Cardiac septum (tissue), 1 donor: ENCODE measurements around the gene RAC3. TPM values are rescaled to one million over a fixed set of nuclear protein-coding genes. Genes with fewer than 3 reads are reported as not detected.
A peak's percentile ranks its signal among the peaks of the same experiment; 100 is the strongest.

Experiments
- DNase-seq: peaks from one replicate; pipeline ENCODE4 v3.0.0-alpha.2; 2020; ENCODE audit warnings: low spot score
- intact Hi-C: fragments of 100-400 bp; cut with DNase I; formaldehyde crosslinking; loops from one replicate; pipeline ENCODE4 v1.14.0; 2022
- long read RNA-seq: library from polyadenylated mRNA; unstranded; transcript quantifications from one replicate; pipeline ENCODE4 v2.0.0, GENCODE V29; 2021
- total RNA-seq: library from RNA; stranded (reverse); fragmentation: NEBNext Ultra II Directional; extraction: Animal tissue kit (Norgen Biotek cat#: 25700); gene quantifications from one replicate; pipeline ENCODE4 v1.2.1, GENCODE V29; 2021
- donor health status: DM: no; HTN: no; CAD: no.

The RAC3 gene
- 0.65 TPM for total RNA-seq
- long read RNA-seq = 0 reads

DNA sequence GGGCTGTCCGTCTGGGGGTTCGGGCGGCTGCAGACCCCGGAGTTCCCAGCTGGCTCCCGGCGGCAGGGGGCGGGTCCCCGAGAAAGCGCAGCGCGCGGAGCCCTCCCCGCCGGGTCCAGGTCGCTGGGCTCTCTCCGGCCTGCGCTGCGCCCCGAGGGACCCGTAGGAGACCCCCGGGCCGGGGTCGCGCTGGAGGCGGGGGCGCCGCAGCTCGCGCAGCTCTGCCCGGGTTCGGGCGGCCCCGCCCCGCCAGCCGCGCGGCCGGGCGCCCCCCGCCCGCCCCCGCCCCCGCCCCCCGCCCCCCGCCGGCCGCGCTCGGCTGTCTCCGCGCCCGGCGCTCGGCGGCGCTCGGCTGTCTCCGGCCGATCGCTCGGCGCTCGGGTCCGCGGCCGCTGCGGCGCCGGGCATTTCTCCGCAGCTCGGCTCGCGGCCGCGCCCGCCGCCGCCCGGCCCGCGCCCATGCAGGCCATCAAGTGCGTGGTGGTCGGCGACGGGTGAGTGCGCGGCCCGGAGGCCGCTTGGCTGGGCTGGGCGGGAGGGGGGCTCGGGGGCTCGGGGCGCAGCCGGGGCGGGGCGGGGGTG lies at the start of gene RAC3:
Gene RAC3, plus strand, starts transcription at position 376 of the 582 bp plus-strand sequence. Its CDS starts 84 bp downstream, at position 460.
- no peak for DNase-seq
- intact Hi-C loops = no loop called here

DNA sequence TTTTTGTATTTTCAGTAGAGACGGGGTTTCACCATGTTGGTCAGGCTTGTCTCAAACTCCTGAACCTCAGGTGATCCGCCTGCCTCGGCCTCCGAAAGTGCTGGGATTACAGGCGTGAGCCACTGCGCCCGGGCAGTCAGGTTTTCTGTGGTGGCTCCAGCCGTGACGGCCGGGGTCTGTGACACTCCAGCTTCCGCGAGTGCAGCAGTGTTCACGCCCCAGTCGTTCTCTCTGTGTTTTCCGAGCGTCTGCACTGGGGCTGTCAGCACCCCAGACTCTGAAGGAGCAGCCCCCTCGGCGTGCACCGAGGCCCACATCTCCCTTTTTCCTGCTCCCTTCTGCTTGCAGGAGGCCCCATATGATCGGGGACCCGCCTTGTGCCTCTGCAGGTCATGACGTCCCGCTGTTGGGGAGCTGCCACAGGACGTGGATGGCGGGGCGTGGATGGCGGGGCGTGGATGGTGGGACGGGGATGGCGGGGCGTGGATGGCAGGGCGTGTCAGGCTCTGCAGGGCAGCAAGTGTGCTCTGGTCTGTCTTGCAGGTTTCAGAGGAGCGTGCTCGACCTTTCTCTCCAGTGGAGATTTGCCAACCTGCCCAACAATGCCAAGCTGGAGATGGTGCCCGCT lies 48.4 kb upstream of the RAC3 start:
- intact Hi-C loops = no loop called here
- no peak for DNase-seq

DNA sequence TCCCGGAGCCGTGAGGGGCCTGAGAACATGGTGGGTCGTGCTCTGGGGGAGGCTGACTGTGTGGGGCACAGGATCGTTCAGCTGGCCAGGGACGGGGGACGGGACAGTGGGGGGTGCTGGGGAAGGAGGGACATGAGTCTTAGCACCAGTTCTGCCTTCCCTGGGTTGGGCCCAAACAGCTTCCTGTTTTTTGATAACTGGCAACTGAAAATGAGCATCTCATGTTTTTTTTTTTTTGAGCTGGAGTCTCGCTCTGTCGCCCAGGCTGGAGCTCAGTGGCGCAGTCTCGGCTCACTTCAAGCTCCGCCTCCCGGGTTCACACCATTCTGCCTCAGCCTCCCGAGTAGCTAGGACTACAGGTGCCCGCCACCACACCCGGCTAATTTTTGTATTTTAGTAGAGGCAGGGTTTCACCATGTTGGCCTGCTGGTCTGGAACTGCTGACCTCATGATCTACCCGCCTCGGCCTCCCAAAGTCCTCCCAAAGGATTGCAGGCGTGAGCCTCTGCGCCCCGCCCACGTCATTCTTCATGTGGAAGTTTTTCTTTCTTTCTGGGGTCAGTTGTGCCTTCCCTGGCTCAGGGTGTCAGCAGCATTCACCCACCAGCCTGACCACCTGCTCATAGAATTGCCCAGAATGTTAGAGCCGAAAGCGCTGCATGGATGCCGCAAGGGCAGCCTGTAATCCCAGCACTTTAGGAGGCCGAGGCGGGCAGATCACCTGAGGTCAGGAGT lies 47.7 kb upstream of the RAC3 start:
- DNase-seq = no peak
- intact Hi-C loops = no loop called here

DNA sequence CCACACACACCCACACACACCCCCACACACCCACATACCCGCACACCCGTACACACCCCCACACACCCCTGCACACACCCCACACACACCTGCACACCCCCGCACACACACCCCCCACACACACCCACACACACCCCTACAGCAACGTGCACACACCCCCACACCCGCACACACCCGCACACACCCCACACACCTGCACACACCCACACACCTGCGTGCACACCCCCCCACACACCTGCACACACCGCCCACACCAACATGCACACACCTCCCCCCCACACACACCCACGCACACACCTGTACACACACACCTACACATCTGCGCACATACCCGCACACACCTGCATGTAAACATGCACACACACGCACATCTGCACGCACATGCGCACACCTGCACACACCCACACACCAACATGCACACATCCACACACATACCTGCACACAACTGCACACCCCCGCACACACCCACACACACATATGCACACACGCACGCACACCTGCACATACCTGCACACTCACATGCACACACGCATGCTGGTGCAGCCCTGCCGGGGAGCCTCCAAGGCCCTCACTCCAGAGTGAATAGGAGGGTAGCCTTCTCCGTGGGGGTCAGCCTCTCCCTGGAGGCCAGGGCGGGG lies 46.6 kb upstream of the RAC3 start:
- no peak for DNase-seq
- intact Hi-C loops = no loop called here

DNA sequence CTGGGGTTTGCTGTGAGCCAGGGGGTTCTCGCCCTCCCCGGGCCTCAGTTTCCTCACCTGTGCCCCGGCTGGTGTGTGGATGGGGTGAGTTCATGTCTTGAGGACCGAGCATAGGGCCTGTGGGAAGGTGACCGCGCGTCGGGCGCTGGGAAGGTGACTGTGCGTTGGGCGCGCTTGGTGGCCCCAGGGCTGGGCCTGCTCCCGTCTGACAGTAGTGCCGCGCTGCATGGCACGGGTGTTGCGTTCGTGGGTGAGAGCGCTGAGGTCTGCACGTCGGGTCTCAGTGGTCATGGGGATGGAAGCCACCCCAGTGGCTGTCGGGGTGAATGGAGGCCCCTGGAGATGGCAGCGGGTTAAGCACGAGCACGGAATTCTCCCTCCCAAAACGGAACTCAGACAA lies 44.9 kb upstream of the RAC3 start:
- DNase-seq = no peak
- intact Hi-C loops = no loop called here

DNA sequence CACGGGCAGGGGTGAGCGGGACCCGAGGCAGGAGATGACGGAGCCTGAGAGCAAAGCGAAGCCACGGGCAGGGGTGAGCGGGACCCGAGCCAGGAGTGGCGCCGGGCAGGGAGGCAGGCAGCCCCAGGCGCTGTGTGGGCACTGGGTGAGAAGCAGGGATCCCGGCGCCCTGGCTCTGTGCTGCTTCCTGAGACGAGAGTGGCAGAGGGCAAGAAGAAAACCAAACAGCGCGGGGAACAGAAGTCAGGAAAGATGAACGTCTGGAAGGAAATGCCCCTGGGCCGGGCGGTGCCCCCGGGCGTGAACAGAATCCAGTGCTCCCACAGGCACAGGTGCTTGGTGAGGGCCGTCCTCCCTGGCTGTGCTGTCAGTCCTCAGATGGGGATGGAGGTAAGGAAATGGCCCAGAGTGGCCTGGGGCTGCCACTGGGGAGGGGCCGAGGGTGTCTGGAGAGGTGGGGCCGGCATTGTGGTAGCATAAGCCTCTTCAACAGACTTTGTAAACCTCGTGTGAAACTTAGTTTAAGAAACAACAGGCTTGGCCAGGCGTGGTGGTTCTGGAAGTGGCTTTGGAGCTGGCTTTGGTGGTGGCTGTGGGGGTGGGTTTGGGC lies 44.2 kb upstream of the RAC3 start:
- no peak for DNase-seq
- intact Hi-C loops = no loop called here

DNA sequence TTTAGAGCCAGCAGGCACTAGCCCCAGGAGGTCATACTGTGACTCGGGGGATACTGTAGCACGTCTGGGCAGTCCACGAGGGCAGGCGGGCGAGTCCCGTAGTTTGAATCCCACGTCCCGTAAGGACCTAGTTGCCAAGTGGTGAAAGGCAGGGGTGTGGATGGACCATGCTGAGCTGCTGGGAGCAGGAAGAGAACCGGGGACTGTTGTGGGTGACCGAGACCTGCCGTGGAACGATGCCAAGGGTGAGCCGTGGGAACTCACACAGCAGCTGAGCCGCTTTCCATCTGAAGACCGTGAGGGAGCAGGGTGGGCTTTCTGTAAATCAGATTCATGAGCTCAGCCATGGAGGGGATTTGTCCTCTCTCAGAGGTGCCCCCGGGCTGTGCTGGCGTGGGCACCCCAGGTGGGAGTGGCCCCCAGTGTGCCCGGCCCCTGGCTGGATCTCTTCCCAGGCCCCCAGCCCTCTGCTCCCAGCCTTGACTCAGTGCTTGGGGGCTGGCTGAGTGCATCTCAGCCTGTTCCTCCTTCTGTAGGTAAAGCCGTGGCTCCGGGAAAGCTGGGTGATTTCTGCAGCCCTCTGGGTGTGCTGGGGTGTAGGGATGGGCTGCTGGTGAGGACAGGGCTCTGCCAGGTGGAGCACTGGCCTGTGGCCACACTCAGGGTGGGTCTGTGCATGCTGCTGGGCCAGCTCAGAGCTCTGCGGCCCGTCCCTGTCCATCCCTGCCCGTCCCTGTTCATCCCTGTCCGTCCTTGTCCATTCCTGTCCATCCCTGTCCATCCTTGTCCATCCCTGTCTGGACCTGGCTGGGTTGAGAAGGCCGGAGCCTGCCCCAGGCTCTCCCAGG lies 40.4 kb upstream of the RAC3 start:
- intact Hi-C loops = no loop called here
- no peak for DNase-seq

DNA sequence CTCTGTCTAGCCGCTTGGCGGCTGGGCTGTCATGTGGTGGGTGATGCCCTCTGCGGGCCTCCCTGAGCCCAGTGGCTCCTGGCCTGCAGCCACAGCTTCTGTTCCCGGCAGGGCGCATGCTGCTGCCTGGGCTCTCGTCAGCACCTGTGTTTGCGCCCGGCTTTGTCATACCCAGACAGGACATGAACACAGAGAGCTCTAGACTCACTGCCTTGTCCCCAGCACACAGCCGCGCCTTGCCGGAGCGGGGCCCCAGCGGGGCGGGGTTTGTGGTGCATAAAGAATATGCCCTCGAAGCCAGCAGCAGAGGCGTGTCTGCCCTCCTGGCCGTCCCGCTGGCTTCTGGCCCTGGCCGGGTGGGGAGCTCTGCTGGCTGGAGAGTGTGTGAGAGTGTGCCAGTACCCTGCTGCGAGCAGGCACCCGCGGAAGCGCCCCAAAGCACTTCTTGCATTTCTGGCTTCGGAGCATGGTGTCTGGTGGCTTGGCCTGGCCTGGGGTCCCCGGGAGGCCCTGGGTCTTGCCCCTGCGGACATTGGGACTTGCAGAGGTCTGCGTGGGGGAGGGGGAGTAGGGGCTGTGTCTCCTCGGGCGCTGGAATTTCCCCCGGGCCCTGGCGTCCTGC lies 39.7 kb upstream of the RAC3 start:
- peak; percentile 85 for DNase-seq
- intact Hi-C loops = no loop called here

DNA sequence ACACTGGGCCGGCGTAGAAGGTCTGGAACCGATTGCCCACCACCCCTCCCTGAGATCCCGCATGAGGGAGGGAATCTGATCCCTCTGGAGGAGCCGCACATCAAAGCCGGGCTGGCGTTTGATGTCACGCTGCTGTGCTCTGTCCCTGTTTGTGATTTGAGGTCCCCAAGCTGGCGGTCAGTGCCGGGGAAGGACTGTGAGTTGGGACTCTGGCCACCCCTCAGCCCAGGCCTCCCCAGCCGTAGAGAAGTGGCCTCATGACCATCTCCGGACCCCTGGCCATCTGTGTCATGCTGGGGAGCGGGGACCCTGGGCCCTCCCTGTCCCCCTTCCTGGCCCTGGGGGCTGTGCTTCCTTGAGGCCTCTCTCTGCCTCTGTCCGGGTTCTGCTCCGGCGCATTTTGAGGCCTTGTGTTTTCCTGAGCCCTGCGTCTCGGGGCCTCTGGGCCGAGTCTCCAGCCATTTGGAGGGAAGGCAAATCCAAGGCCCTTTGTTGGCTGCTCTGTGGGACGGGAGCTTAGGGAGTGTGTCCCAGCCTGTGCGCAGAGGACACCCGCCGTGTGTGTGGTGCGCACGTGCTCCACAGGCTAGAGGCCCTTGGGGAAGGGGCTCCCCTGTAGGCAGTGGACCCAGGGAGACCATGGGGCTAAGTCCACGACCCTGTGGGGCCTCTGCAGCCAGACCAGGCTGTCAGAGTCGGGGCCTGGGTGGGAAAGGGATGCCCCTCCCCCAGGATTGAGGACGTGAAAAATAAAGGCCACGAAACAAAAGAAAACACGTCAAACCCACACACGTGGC lies 39.0 kb upstream of the RAC3 start:
- DNase-seq = no peak
- intact Hi-C loops = no loop called here

DNA sequence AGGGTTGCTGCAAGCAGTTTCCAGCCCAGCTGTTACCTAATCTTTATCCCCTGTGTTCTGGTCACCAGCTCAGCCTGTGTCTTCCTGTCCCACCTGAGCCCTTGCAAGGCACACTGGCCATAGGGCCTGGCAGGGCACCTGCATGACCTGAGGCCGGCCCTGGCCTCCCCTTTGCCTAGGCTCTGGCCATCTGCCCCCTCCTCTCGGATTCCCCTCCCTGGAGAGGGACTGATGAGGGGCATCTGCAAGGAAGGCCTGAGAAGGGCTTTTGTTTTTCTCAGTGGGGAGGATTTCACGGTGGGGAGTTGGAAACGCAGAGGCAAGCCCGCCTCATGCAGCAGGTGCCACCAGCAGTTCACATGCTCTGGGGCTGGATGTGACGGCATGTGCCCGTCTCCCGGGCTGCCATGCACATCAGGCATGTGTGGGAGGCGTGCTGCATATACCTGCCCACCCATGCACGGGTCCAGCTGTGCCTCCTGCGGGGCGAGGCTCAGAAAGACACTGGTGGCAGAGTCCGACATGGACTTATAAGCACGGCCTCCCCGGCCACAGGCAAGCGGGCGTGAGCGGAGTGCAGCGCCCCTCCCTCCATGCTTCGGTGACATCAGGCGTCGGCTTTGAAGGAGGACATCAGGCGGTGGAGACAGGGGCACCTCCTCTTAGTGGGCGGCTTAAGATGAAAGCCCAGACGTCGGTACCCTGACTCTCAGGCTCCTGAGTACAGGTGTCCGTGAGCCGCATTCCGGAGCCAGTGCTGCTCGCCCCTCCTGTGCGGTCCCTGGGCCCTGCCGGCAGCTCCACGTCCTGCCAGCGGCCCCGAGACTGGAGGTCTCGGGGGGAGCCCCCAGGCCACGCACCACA lies 37.5 kb upstream of the RAC3 start:
- no peak for DNase-seq
- intact Hi-C loops = no loop called here

DNA sequence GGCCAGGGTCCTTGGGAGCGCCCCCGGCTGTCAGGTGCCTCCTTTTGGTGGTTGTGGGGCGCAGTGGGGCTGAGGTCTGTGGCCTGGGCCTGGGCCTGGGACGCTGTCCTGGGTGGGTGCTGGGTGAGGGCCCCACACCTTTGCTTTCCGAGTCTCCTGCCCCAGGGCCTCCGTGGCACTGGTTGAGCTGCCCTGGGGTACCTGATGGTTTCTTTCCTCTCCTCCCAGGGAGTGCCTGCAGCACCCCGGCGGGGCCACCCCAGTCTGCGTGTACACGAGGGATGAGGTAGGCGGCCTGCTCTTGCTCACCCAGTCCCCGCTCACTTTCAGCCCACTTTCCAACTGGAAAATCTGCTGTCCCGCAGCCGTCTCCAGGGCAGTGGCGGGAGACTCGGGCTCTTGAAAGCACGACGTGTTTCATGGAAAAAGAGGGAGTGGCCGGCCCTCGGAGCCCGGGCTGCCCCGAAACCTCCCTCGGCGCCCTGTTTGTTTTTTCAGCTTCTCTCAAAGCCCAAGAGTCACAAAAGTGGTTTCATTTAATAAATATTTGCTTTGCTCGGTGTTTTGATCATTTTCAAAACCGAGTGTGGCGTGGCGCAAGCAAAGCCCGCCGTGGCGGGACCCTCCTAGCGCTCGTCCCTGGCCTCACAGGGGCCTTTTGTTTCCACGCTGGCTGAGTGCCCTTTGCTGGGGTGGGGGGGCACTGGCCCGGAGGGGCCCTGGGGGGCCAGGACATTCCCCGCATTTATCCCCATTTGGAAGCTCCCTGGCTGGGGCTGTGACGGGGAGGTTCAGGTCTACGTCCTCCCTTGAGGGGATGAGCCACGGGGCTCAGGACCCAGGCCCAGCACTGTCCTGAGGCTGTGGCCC lies 36.6 kb upstream of the RAC3 start:
- no peak for DNase-seq
- intact Hi-C loops = no loop called here

DNA sequence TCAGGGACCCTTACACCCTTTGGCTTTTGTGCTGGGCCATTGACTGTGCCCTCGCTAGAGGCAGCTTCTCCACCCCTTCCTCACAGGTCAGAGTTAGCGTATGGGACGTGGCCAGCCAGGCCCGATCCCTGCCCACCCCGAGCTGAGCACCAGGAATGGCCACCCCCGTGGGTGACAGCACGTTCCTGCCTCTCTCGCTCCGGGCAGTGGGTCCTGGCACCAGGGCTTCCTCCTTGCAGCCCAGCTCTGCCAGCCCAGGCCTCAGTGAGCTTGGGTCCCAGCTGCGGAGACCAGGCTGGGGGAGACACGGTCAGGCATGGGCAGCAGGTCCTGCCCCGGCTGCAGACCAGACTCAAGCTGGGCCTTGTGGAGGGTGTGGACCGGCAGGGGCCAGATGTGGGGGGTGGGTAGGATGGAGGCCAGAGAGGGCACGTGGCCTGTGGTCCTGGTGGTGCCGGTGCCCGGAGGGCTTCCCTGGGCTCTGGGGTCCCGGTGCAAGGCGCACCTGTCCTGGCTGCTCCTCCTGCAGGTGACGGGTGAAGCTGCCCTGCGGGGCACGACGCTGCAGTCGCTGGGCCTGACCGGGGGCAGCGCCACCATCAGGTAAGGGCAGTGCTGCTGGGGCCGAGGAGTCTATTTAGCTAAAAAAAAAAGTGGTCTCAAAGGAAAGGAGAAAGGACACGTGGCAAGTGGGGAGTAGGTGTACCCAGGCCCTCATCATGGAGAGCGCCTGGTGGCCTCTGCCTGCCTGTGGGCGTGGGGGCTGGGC lies 35.8 kb upstream of the RAC3 start:
- intact Hi-C loops = no loop called here

DNA sequence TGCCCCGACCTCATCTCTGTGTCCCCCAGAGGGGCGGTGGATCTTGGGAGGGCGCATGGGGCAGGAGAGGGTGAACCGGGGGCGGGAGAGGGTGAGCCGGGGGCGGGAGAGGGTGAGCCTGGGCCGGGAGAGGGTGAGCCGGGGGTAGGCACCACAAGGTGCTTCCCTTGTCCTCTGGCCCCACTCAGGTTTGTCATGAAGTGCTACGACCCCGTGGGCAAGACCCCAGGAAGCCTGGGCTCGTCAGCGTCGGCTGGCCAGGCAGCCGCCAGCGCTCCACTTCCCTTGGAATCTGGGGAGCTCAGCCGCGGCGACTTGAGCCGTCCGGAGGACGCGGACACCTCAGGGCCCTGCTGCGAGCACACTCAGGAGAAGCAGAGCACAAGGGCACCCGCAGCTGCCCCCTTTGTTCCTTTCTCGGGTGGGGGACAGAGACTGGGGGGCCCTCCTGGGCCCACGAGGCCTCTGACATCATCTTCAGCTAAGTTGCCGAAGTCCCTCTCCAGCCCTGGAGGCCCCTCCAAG lies 35.2 kb upstream of the RAC3 start:
- DNase-seq = no peak

More for the DNA sequence above, 35.8 kb upstream of the RAC3 start:
- DNase-seq = no peak

DNA sequence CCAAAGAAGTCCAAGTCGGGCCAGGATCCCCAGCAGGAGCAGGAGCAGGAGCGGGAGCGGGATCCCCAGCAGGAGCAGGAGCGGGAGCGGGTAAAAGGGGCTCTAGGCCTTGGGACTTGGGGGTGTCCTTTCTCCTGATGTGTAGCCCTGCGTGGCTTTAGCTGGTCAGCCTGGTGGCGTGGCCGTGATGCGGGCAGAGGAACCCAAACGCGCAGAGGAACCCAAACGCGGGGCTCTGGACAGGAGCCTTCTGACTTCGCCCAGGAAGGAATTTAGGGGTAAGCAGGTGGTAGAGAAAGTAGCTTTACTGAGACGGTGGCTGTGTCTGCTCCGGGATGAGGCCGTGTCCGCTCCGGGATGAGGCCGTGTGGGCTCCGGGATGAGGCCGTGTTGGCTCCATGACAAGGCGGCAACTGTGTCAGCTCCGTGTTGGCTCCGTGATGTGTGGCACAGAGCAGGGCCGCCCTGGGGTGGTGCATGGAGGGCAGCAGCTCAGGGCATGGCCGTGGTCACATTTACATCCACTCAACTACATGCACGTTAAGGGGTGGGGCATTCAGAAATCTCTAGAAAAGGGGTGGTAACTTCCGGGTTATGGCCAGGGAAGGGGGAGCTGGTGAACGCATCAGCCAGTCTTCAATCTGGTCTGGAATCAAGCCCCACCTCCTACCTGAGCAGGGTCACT lies 34.6 kb upstream of the RAC3 start:
- intact Hi-C loops = no loop called here
- no peak for DNase-seq

More for the DNA sequence above, 35.2 kb upstream of the RAC3 start:
- intact Hi-C loops = no loop called here

DNA sequence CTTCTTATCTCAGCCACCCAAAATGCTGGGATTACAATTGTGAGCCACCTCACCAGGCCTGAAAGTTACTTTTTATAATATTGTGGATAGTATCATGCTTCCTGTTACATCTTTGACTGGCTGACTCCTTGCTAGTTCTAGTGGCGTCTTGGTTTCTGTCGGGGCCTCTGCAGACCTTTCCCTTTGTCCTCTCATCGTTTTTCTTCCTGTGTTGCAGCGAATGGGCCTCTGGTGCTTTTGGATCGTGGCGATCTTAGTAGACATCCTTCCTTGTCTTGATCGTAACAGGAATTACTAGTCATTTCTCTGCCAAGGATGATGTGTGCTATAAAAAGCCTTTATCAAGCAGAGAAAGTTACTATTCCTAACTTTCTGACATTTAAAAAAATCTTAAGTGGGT lies 33.3 kb upstream of the RAC3 start:
- intact Hi-C loops = no loop called here
- DNase-seq = no peak
